22Rv1 (cell line): ENCODE measurements around the gene STEAP4.

Source experiments
- ZFX ChIP-seq: fragments of 450-650 bp; IDR thresholded peaks from 2 replicates; pipeline ENCODE4 v1.6.1; 2017; ENCODE audit warnings: antibody characterized with exemption, borderline replicate concordance
- TF ChIP-seq, protein P1 (sequence below): fragments of 450-650 bp; IDR thresholded peaks from 2 replicates; pipeline ENCODE4 v1.5.1; 2017; ENCODE audit warnings: mild to moderate bottlenecking

- TF ChIP-seq, protein P1, sequence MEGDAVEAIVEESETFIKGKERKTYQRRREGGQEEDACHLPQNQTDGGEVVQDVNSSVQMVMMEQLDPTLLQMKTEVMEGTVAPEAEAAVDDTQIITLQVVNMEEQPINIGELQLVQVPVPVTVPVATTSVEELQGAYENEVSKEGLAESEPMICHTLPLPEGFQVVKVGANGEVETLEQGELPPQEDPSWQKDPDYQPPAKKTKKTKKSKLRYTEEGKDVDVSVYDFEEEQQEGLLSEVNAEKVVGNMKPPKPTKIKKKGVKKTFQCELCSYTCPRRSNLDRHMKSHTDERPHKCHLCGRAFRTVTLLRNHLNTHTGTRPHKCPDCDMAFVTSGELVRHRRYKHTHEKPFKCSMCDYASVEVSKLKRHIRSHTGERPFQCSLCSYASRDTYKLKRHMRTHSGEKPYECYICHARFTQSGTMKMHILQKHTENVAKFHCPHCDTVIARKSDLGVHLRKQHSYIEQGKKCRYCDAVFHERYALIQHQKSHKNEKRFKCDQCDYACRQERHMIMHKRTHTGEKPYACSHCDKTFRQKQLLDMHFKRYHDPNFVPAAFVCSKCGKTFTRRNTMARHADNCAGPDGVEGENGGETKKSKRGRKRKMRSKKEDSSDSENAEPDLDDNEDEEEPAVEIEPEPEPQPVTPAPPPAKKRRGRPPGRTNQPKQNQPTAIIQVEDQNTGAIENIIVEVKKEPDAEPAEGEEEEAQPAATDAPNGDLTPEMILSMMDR, result no peak
- no peak for TF ChIP-seq ZFX
These were observed 83.4 kb downstream of the STEAP4 start for GRCh38 chr7:88223265-88223664.
